ENCODE measurements around the gene RNF181. TPM values are rescaled to one million over a fixed set of nuclear protein-coding genes. Genes with fewer than 3 reads are reported as not detected.
"Not testable (repeated sequence)": the region's sequence is repeated elsewhere in the genome, so short reads cannot be mapped to it uniquely, and the experiment has no call there.

Gene RNF181
- polyA plus RNA-seq, 10 donors, result 51.6 to 66.6 (median 57.7) TPM

DNA sequence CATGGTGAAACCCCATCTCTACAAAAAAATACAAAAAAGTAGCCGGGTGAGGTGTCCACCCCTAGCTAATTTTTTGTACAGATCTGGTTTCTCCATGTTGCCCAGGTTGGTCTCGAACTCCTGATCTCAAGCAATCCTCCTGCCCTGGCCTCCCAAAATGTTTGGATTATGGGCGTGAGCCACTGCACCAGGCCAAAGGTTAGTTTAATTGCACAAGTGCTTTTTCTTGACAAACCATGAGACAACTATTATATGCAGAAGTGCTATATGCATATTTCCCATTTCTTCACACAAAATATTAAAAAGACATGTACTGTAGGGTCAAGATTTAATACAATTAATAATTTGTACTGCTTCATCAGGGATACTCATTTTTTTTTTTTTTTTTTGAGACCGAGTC, 29.3 kb upstream of the RNF181 start:
- no peak for DNase-seq

DNA sequence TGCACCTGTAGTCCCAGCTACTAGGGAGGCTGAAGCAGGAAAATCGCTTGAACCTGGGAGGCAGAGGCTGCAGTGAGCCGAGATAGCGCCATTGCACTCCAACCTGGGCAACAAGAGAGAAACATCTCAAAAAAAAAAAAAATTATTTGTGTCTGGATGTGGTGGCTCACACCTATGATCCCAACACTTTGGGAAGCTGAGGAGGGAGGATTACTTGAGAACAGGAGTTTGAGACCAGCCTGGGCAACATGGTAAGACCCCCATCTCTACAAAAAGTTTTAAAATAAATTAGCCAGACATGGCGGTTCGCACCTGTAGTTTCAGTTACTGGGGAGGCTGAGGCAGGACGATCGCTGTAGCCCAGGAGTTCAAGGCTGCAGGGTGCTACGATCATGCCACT, 19.8 kb upstream of the RNF181 start:
- DNase-seq, result no peak

GRCh38 chr2:85577063-85577385, 18.5 kb upstream of the RNF181 start:
- DNase-seq, result no peak

DNA sequence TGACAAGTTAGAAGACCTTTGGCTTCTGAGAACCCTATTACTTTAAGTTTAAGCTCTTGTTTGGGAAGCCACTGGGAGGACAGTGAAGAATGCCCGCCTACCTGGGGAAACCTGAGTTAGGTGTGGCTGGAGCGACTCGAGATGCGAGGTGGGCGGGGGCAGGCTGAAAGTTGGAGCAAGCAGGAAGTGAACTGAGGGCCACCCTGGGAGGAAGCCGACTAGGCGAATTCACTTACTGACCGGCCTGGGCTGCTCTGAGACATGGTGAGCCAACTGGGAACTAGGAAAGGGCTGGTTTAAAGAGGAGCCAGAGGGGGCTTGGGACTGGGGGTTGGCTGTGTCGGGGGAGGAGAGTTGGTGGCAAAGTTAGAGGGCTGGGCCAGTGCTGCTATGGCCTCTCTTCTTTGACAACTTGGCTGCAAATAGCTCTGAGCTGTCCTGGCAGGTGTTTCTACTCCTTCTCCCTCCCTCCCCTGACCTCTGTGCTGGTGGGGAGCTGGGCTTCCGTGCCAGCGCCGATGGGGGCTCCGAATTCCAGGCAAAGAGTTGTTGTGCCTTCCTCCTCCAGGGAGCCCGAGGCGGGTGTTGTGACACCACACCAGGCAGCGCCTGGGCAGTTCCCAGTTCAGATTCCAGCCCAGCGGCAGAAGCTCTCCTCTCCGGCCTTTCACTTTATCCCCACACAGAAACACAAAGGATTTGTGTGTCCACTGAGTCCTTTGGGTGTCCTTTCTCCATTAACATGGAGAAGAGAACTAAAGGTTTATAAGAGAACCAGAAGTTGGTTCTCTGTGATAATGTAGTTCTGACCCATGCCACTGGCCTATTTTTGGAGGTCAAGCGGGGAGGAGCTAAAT, 17.9 kb upstream of the RNF181 start, which contains the start of gene VAMP8:
Gene VAMP8, plus strand, starts transcription at position 201 of the 857 bp plus-strand sequence. Its CDS starts 61 bp downstream, at position 262.
- DNase-seq, result peak in 1 of 3 donors; percentile 49

DNA sequence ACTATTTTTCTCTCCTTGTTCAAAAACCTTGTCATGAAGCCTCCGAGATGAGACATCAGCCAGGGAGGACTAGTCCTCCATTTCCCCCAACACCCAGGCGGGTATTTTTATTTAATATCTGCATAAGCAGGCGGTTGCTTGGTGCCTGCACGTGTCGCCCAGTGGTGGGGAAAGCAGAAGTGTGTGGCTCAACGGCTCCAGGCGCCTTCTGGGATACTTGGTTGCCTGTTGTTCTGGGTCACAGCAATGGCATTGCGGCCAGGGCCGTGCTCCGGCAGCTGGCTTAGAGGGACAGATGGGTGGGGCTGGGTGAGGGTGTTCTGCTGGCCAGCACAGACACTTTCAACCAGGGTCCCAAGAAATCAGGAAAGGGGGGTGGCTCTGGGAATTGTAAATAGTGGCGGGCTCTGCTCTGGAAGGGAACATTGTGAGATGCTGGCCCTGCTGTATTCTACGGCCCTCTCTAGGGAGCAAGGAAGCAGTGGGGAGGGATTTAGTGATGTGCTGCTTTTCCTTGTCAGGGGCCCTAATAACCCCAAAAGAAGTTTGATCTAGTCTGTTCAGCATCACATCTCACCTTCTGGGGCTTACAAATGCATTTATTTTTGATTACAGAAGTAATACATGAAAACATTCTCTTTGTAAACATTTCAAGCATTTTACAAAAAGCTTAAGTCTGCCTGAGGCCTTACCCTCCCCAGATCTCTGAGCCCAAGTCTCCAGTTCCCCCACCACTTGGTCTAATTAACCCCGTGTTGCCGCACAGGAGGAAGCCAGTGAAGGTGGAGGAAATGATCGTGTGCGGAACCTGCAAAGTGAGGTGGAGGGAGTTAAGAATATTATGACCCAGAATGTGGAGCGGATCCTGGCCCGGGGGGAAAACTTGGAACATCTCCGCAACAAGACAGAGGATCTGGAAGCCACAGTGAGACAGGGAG, 17.0 kb upstream of the RNF181 start:
- DNase-seq, result peak in 1 of 3 donors; percentile 48

- DNase-seq, result no peak
Observed at GRCh38 chr2:85579266-85579935, 16.1 kb upstream of the RNF181 start.

GRCh38 chr2:85580206-85580605, 15.3 kb upstream of the RNF181 start:
- no peak for DNase-seq

DNA sequence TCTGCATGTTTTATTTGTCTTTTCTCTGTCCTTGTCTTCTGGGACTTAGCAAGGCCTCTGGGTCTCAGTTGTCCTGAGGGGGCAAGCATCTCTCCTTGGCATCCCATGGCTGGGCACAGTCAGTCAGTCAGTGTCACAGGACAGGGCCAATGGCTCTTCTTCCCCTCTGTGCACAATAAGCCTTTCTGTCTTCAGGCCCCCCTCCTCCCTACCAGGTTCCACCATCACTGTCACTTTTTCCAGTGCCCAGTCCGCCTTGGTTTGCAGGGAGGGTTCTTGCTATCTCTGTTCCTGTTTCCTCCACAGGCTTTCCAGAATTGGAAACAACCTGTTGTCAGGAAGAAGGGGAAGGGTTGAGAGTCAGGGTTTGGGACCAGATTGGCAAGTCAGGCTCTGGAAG, 13.1 kb upstream of the RNF181 start:
- no peak for DNase-seq

DNA sequence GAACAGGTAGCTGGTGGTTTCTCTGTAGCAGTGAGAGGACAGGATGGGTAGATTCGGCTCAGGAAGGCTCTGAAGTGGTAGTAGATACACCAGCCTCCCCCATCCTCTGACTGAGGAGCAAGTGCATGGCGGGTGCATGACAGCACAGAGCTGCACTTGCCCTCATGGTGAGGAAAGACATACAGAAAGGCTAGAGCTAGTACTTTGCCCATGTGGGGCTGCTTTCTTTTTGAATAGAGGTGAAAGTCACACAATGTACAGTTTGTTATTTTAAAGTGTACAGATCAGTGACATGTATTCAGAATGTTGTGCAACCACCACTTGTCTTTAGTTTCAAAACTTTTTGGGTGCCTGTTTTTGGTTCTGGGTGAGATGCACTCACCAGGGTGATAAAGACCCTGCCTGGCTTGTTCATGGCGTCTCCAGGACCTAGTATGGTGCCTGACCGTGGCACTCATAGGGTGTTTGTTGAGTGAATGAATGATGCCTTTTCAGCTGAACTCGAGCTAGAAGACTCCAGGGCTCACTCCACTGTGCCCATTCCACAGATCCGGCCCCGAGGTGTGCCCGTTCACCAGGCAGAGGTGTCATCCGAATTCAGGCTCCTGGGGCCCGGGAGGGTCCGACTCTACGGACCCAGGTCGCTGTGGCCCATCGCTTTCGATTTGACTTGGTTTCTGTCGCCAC, 11.7 kb upstream of the RNF181 start:
- no peak for DNase-seq

DNA sequence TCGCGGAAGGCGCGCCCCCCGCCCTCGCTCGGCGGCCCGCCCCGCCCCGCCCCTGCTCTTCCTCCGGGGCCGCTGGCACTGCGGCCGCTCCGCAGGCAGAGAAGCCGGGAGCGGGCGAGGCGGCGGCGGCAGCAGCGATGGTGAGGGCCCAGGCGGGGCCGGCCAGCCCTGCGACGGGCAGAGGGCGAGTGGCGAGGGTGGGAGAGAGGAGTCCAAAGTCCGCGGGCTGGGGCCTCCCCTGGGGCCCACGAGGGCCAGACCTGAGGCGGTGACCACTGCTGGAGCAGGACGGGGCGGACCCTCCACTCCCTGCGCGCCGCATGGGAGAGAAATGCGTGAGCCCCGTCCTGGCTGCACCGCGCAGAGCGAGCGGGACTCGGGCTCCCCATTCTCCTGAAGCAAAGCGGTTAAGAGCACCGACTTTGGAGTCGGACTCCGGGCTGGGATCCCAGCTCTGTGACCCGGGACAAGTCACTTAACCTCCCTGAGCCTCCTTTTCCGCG, 11.1 kb upstream of the RNF181 start, which contains the start of gene VAMP5:
Gene VAMP5, plus strand, starts transcription at position 78 of the 503 bp plus-strand sequence. Its CDS starts 60 bp downstream, at position 138.
- peak in 1 of 3 donors; percentile 72 for DNase-seq

- peak in 1 of 3 donors; percentile 53 for DNase-seq
Observed at GRCh38 chr2:85584857-85585780, 10.4 kb upstream of the RNF181 start.

- peak in 2 of 3 donors; percentile 5 to 67 for DNase-seq
Observed at GRCh38 chr2:85585781-85586105, 9.8 kb upstream of the RNF181 start.

- no peak for DNase-seq
Observed at GRCh38 chr2:85588236-85588635, 7.3 kb upstream of the RNF181 start.

DNA sequence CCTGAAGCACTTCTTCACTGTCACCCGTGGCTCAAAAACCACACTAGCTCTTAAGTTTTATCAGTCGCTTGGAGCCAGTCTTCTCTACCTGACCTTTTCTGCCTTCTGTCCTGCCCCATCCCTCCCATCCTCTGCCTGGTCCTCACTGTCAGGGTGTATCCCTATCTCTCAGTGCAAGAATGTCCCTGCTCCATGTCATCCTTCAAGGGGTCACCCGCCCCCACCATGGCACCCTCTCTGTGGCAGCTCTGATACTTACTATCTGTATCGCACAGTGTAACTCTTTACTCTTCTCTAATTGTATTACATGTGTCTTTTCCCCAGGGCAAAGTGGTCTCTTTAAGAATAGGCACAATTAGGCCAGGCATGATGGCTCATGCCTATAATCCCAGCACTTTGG, 6.9 kb upstream of the RNF181 start:
- DNase-seq, result peak in 1 of 3 donors; percentile 2

DNA sequence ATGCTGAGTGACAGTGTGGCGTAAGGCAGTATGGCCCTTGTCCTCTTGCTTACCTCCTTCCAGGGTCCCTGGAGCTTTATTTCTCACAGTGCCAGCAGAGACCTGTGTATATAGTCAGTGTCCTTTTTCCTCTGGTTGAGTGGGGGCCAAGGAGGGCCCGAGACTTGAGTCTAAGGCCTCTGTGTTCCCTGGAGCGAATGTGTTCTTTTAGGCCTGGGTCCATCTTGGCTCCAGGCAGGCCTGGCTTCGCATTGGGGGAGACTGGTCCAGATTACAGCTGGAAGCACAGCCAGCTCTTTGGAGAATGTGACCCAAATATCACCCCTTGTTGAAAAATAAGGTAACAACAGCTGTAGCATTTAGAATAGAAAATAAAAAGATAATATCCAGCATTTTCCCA, 6.4 kb upstream of the RNF181 start:
- DNase-seq, result peak in 1 of 3 donors; percentile 44

DNA sequence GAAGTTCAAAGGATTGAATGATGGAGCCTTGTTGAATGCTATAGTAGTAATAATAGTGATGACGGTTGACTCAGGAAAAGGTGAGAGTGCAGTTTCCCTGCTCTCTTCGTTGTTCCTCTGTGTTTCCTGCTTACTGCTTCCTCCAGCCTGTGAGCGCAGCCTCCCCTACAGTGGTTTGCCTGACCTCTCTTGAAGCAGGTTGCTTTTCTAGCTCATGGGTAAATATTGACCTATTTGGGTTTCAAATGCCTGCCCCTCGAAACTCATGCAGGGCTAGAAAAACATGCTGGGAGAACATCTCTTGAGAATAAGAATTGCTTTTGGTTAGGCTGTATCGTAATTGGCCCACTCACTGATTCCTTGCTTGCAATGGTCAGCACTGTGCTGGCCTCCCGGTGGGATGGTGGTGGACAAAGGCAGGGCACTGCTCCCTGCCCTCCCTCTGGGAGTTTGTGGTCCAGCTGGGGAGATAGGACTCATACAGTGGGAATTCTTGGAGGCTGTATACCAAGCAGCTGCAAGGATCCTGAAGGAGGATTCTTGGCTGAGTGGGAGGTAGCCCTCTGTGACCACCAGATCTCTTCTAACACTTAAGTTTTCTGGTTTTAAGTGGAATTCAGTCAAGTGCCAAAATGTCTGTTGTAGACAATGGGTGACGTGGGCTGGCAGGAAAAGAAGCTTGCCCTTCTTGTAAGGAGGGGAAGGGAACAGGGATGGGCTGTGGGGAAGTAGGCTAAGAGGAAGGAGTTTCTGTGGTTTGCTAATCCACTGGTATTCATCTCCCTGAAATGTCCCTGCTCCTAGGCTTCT, 5.4 kb upstream of the RNF181 start:
- DNase-seq, result peak in 1 of 3 donors; percentile 20

GRCh38 chr2:85590950-85591349, 4.6 kb upstream of the RNF181 start:
- no peak for DNase-seq

DNA sequence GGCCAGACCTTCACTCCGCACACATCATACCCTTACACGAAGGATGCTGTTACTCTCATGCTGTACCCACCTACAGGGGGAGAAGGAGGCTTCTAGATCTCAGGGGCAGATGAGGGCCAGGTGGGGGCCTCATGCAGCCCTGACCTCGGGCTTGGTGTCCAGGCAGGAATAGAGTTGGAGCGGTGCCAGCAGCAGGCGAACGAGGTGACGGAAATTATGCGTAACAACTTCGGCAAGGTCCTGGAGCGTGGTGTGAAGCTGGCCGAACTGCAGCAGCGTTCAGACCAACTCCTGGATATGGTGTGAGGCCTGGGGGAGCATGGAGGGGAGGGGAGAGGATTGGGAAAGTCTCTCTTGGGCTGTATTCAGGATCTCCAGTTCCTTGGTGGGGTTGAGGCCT, 4.0 kb upstream of the RNF181 start:
- peak in 1 of 3 donors; percentile 2 for DNase-seq

DNA sequence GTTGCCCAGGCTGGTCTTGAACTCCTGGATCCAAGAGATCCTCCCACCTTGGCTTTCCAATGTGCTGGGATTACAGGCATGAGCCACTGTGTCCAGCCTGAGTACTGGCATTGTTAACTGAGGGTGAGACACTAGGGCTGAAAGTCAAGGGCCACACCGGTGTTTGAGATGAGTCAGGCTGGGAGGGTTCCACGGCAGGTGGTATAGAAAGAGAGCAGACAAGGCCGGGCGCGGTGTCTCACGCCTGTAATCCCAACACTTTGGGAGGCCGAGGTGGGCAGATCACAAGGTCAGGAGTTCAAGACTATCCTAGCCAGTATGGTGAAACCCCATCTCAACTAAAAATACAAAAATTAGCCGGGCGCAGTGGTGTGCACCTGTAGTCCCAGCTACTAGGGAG, 3.2 kb upstream of the RNF181 start:
- not testable (repeated sequence) for DNase-seq

All from muscle of back (tissue), 11 donors.